GM23338 (cell line): ENCODE measurements around the gene RPP25. TPM values are rescaled to one million over a fixed set of nuclear protein-coding genes. Genes with fewer than 3 reads are reported as not detected.

Source experiments
- ATAC-seq: fragments of 200-7000 bp; cut with Tn5 transposase; 3 replicates; pipeline ENCODE4 v1.9.1; 2020
- DNase-seq: peaks from one replicate; pipeline ENCODE4 v3.0.0-alpha.2; 2015; ENCODE audit warnings: low spot score
- H2AFZ ChIP-seq: fragments of 200-600 bp; sonication (generic); 2 replicates; pipeline ENCODE4 v1.8.0; 2016; ENCODE audit warnings: antibody characterized with exemption, mild to moderate bottlenecking, moderate library complexity
- H3F3A ChIP-seq: fragments of 200-600 bp; sonication (generic); replicated peaks from 2 replicates; pipeline ENCODE4 v1.8.0; 2017; ENCODE audit warnings: antibody characterized with exemption, mixed run types, low read depth
- H3K27ac ChIP-seq: fragments of 200-600 bp; sonication (generic); 2 replicates; pipeline ENCODE4 v1.6.1; 2016; ENCODE audit warnings: low read depth
- H3K27me3 ChIP-seq: fragments of 200-600 bp; sonication (generic); 2 replicates; pipeline ENCODE4 v1.8.0; 2016; ENCODE audit warnings: mild to moderate bottlenecking, mixed run types, moderate library complexity; ENCODE audit not compliant: insufficient read depth
- H3K36me3 ChIP-seq: fragments of 200-600 bp; sonication (generic); 2 replicates; pipeline ENCODE4 v1.8.0; 2016; ENCODE audit warnings: mild to moderate bottlenecking; ENCODE audit not compliant: insufficient read depth
- H3K4me1 ChIP-seq: fragments of 200-600 bp; sonication (generic); 2 replicates; pipeline ENCODE4 v1.8.0; 2016; ENCODE audit warnings: mild to moderate bottlenecking, moderate library complexity; ENCODE audit not compliant: insufficient read depth
- H3K4me2 ChIP-seq: fragments of 200-600 bp; sonication (generic); 2 replicates; pipeline ENCODE4 v1.7.1; 2017; ENCODE audit warnings: mixed run types
- H3K4me3 ChIP-seq: fragments of 200-600 bp; sonication (generic); 2 replicates; pipeline ENCODE4 v1.6.1; 2016; ENCODE audit warnings: mixed run types
- H3K79me2 ChIP-seq: fragments of 200-600 bp; sonication (generic); replicated peaks from 2 replicates; pipeline ENCODE4 v1.8.0; 2017; ENCODE audit warnings: mild to moderate bottlenecking; ENCODE audit not compliant: insufficient read depth
- H3K9me2 ChIP-seq: fragments of 200-600 bp; sonication (generic); 2 replicates; pipeline ENCODE4 v1.8.0; 2017; ENCODE audit not compliant: insufficient read depth
- H4K20me1 ChIP-seq: fragments of 200-600 bp; sonication (generic); replicated peaks from 2 replicates; pipeline ENCODE4 v1.8.0; 2017; ENCODE audit warnings: mild to moderate bottlenecking; ENCODE audit not compliant: insufficient read depth
- H3K27ac Mint-ChIP-seq: 2 replicates; pipeline ENCODE4 v1.8.0; 2020; ENCODE audit warnings: inconsistent platforms, mild to moderate bottlenecking, moderate library complexity, mixed read lengths
- H3K27me3 Mint-ChIP-seq: 3 replicates; pipeline ENCODE4 v1.8.0; 2022; ENCODE audit warnings: low read depth, mild to moderate bottlenecking, moderate library complexity, mixed read lengths, inconsistent platforms; ENCODE audit not compliant: insufficient read depth, poor library complexity
- H3K36me3 Mint-ChIP-seq: 3 replicates; pipeline ENCODE4 v1.8.0; 2021; ENCODE audit warnings: low read depth, mild to moderate bottlenecking, inconsistent platforms, moderate library complexity, mixed read lengths
- H3K4me1 Mint-ChIP-seq: 3 replicates; pipeline ENCODE4 v1.8.0; 2020; ENCODE audit warnings: mild to moderate bottlenecking, inconsistent platforms, mixed read lengths
- H3K4me3 Mint-ChIP-seq: 3 replicates; pipeline ENCODE4 v1.8.0; 2021; ENCODE audit warnings: moderate library complexity, mild to moderate bottlenecking, inconsistent platforms, mixed read lengths
- H3K9me3 Mint-ChIP-seq: 3 replicates; pipeline ENCODE4 v1.8.0; 2020; ENCODE audit warnings: moderate library complexity, mild to moderate bottlenecking, inconsistent platforms, mixed read lengths
- CREB1 ChIP-seq: fragments of 250-450 bp; sonication (Bioruptor Pico); IDR thresholded peaks from 2 replicates; pipeline ENCODE4 v1.5.0; 2020; ENCODE audit warnings: low read depth, mild to moderate bottlenecking, moderate library complexity
- CTCF ChIP-seq, 2 experiments: fragments of 200-600 bp in 1 of 2; sonication (generic) in 1 of 2; conservative IDR thresholded peaks; 2 replicates each; pipeline versions ENCODE4 v1.5.1 to v1.6.1; 2016 to 2017; ENCODE audit warnings: antibody characterized with exemption in 2 of 2, low read depth in 2 of 2, mild to moderate bottlenecking in 2 of 2, moderate library complexity in 1 of 2
- ETS1 ChIP-seq: IDR thresholded peaks from 2 replicates; pipeline ENCODE4 v1.6.1; 2016; ENCODE audit warnings: antibody characterized with exemption
- EZH2 ChIP-seq: fragments of 200-600 bp; sonication (generic); IDR thresholded peaks from one replicate; pipeline ENCODE4 v1.8.0; 2017; ENCODE audit warnings: antibody characterized with exemption, mild to moderate bottlenecking, low read depth; ENCODE audit not compliant: unreplicated experiment
- EZH2phosphoT487 ChIP-seq: fragments of 200-600 bp; sonication (generic); IDR thresholded peaks from one replicate; pipeline ENCODE4 v1.8.1; 2018; ENCODE audit warnings: antibody characterized with exemption; ENCODE audit not compliant: unreplicated experiment
- JUNB ChIP-seq: IDR thresholded peaks from one replicate; pipeline ENCODE4 v1.6.1; 2016; ENCODE audit warnings: antibody characterized with exemption; ENCODE audit not compliant: unreplicated experiment
- NANOG ChIP-seq: IDR thresholded peaks from 2 replicates; pipeline ENCODE4 v1.6.1; 2016; ENCODE audit warnings: antibody characterized with exemption, borderline replicate concordance
- POLR2AphosphoS5 ChIP-seq: IDR thresholded peaks from 2 replicates; pipeline ENCODE4 v1.6.1; 2016; ENCODE audit warnings: antibody characterized with exemption, low read depth
- STAT1 ChIP-seq: IDR thresholded peaks from one replicate; pipeline ENCODE4 v1.6.1; 2016; ENCODE audit warnings: antibody characterized with exemption; ENCODE audit not compliant: unreplicated experiment
- ZNF331 ChIP-seq: fragments of 250-450 bp; sonication (Bioruptor Pico); IDR thresholded peaks from 2 replicates; pipeline ENCODE4 v1.5.0; 2020; ENCODE audit warnings: low read depth, mild to moderate bottlenecking, moderate library complexity
- ZNF462 ChIP-seq: fragments of 250-450 bp; sonication (Bioruptor Pico); IDR thresholded peaks from 2 replicates; pipeline ENCODE4 v1.5.0; 2020; ENCODE audit warnings: mild to moderate bottlenecking, moderate library complexity
- polyA plus RNA-seq: library from polyadenylated mRNA; unstranded; fragments of >200 nt; fragmentation: Nextera tagmentation; extraction: Ambion mirVana; gene quantifications from 2 replicates; pipeline ENCODE4 v1.2.1, GENCODE V29; 2016
- total RNA-seq: library from RNA; depleted of rRNA; stranded (reverse); fragments of >200 nt; shearing (Covaris generic); gene quantifications from 2 replicates; pipeline ENCODE4 v1.2.3, GENCODE V29; 2014

RPP25 gene
- total and polyA plus RNA-seq, 2 experiments from 2014 or later = 14.8 to 18.8 TPM

- TF ChIP-seq JUNB (no peak), EZH2 (no peak), NANOG (no peak), CREB1 (CRISPR knock-in tag) (0 out of 2 replicates have a peak, but pooled peaks have one; percentile 8), CTCF (conservative IDR thresholded peaks at IDR 0.05; ENCODE audit: low read depth in 2 of 2) (peak in 1 of 2 experiments; percentile 66; a peak in 2 of 4 replicates), ETS1 (0 out of 2 replicates have a peak, but pooled peaks have one; percentile 21), ZNF331 (CRISPR knock-in tag) (no peak), STAT1 (no peak), POLR2AphosphoS5 (no peak), EZH2phosphoT487 (no peak)
Measured at GRCh38 chr15:74955796-74956647, 550 bp downstream of the RPP25 start (continued).

- Histone ChIP-seq H4K20me1 (peaks cover 13% of the 10 kb centered on the region), H3K4me3 (peak overlapping the region; percentile 80), H3K27ac (no peak overlapping the region), H3K27me3 (peaks cover 48% of the 10 kb centered on the region), H3K4me1 (peaks cover 37% of the 10 kb centered on the region), H3K9me2 (no peaks in the 10 kb centered on the region), H3F3A (peaks cover 9% of the 10 kb centered on the region; the same call in 1 of the 2 replicates), H3K36me3 (no peaks in the 10 kb centered on the region), H3K4me2 (peak overlapping the region; percentile 100), H3K79me2 (peaks cover 12% of the 10 kb centered on the region), H2AFZ (no peak overlapping the region)
- no peak for TF ChIP-seq ZNF462 (CRISPR knock-in tag)
- peak; percentile 12 for TF ChIP-seq EZH2
- Mint-ChIP-seq H3K4me3 (peak overlapping the region; percentile 81), H3K4me1 (peaks cover 40% of the 10 kb centered on the region), H3K27ac (no peak overlapping the region), H3K9me3 (no peaks in the 10 kb centered on the region; the same call in 1 of the 3 replicates), H3K27me3 (peaks cover 50% of the 10 kb centered on the region), H3K36me3 (peaks cover 7% of the 10 kb centered on the region; the same call in 2 of the 3 replicates)
- ATAC-seq (no peak), DNase-seq (no peak)
Measured at GRCh38 chr15:74955017-74955416, 1.6 kb downstream of the RPP25 start.
